HG03432 (cell line): ENCODE data around the gene SLC41A3.

Source experiments
- ATAC-seq: cut with Tn5 transposase; IDR thresholded peaks from one replicate; pipeline ENCODE4 v1.9.1; 2021; ENCODE audit warnings: mild to moderate bottlenecking, moderate library complexity; ENCODE audit not compliant: unreplicated experiment

Gene SLC41A3

GRCh38 chr3:126121074-126121473 is 37.1 kb upstream of the SLC41A3 start:
- no peak for ATAC-seq

- no peak for ATAC-seq
These were observed 36.1 kb upstream of the SLC41A3 start for GRCh38 chr3:126119976-126120375.

- ATAC-seq: no peak
These were observed 35.2 kb upstream of the SLC41A3 start for GRCh38 chr3:126119008-126119675.

- ATAC-seq: no peak
These were observed 34.7 kb upstream of the SLC41A3 start for GRCh38 chr3:126118591-126118990.

- ATAC-seq: no peak
These were observed 33.9 kb upstream of the SLC41A3 start for GRCh38 chr3:126117786-126118185.

DNA sequence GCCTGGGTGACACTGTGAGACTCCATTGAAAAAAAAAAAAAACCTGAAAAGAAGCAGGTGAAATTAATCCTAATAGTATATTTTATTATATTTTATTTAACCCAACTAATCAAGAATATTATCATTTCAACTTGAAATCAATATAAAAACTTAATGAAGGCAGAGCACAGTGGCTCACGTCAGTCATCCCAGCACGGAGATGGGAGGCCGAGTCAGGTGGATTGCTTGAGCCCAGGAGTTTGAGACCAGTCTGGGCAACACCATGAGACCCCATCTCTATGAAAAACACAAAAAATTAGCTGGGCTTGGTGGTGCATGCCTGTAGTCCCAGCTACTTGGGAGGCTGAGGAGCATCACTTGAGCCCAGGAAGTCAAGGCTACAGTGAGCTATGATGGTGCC is 33.3 kb upstream of the SLC41A3 start:
- no peak for ATAC-seq

GRCh38 chr3:126116526-126116925 is 32.6 kb upstream of the SLC41A3 start:
- ATAC-seq: no peak

DNA sequence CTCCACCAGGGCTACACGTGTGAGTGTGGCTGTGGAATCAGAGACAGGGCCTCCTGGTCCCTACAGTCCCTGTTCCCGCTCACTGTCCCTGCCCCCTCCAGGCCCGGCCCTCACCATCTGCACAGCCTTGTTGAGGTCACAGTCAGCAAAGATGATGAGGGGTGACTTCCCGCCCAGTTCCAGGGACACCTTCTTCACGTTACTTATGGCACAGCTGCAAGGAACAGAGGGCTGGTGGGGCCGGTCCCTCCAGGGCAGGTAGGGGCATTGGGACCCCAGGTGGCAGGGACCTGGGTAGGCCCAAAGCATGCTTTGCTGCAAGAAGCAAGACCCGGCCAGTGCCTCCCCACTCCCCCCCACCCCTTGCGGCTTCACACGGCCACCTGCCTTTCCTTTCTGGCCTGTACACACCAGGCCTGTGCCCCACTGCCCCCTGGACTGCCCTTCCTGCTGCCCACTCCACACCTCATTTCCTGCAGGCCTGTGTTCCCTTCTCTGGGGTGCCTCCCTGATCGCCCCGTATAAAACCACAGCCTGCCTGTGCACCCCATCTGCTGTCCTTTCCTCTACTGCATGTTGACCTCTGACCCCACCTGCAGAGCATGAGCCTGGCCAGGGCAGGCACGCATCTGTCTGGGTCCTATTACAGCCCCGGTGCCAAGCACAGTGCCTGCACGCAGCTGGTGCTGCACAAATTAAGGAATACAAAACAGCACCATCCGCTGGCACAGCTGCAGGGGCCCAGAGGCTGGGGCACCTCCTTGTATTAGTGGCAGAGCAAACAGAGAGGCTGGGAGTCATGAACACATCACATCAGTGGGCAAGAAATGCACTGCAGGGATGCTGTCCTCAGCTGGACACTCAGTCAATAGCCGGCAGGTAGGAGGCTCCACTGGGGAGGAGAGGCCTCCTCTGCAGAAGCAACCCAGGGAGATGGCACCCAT is 30.8 kb upstream of the SLC41A3 start:
- no peak for ATAC-seq

DNA sequence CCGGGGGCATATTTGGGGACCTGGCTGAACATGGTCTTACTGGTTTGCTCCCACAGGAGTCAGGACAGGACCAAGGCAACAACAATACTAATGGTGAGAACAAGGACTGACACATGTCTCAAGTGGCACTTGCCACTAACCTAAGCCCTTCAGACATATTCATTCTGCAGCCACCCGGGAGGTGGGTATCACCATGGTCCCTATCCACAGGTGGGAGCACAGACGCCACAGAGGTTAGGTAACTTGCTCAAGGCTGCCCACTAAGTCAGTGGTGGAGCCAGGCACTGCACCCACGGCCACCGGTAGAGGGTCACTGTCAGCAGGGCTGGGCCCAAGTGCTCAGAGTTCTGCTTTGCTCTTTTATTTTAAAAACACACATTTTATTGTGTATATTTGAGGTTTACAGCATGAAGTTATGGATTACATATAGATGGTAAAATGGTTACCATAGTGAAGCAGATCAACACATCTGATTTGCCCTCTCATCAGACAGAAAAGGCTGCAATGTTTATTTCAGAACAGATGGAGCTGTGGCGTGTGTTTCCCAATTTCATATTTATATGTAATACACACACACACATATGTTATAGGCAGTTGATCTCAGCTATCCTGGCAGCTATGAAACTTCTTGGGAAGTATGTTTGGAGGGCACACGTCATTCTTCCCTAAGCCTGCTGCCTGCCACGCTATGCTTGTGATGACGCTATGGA is 30.0 kb upstream of the SLC41A3 start:
- ATAC-seq: no peak

DNA sequence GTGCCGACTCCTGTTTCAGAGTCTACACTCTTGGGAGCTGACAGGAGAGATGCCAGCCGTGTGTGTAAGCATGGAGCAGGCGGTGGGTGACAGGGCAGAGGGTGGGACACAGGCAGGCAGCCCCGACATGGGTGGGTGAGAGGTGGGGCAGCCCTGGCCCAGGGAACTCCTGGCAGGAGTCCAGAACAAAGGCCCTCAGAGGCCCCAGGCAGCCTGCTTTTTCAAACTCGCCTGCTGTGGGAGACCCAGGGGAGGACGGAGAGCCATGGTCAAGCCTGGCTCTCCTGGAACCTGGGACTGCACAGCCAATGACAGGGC is 29.3 kb upstream of the SLC41A3 start:
- ATAC-seq: no peak

- ATAC-seq: no peak
These were observed 28.8 kb upstream of the SLC41A3 start for GRCh38 chr3:126112531-126113237.

DNA sequence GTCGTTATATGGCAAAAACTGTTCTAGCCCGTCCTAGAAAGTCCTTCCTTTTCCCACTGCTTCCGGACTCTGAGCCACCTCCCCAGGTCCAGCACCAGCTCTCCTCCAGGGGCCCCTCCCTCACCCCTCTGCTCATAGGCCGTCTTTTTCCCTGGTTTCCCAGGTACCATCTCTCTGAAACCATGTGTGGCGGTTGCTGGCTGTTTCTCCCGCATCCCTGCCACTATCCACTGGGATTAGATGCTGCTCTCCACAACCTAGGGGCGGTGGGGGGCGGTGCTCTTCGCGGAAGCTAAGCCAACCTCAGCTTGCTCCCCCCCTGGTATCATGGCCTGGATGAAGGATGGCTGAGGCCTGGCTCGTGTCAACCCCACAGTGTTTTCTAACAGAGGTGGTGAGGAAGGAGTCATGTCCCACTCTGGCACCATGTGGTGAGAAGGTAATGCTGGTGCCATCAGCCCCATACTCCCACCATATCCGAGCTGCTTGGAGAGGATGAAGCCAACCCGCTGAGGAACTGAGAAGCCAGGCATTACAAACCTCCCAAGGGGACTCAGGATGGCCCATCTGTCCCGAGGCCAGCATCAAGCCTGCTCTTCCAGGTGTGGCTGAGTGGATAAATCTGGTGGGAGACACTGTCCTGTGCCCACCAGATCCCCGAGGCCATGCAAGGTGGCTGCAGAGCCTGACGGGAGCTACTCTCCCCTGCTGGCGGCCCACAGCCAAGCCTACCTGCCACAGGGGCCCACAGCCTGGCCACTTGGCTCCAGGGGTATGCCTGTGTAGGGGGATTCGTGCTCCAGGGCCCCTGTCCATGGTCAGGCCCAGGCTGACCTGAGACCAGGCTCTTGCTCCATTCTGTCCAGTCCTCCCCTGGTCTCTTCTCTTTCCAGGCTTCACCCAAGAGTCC is 27.9 kb upstream of the SLC41A3 start:
- ATAC-seq: no peak

GRCh38 chr3:126111126-126111551 is 27.2 kb upstream of the SLC41A3 start:
- ATAC-seq: no peak

- no peak for ATAC-seq
These were observed 26.7 kb upstream of the SLC41A3 start for GRCh38 chr3:126110431-126111125.

DNA sequence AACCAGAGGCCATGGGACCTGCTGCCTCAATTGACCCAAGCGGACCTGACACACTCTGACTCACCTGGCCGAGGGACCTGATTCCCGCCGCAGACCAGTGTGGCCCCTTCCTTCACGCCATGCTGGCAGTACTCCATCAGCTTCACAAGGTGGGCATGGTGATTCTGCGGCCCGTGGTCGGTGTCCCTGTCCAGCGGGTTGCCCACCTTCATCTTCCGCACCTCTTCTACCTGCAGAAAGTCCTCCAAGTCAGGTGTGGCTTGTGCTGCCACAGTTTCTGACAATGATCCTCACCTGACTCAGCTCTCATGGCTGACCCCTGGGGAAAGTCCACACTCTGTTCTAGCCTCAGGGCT is 25.9 kb upstream of the SLC41A3 start:
- ATAC-seq: no peak

DNA sequence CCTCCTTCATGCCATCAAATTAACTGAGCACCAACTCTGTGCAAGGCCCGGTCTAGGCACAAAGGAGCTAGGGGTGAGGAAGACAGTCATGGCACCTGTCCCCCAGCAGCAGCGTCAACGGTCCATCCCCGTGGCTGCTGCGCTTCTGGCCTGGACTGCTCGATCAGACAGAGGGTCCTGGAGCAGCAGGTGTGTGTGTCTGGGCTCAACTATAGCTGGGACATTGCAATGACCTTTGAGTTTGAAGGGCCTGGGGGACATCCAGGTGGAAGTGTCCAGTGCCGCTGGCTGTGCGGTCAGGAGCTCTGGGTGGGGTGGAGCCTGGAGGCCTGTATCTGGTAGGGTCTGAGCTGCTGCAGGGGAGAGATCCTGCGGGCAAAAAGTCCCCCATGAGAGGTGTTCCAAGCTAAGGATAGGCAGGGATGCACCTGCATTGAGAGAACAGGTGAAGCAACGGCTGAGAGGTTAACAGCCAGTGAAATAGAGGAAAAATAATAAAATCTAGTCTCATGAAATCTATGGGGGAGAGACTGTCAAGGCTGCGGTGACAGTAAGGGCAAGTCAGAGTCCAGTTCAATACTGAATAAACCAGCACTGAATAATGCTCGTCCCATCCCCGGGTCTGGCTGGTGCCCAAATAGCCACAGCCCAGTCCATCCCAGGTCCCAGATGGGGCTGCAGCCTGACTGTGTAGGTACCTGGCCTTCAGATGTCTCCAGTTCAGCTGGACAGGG is 25.4 kb upstream of the SLC41A3 start:
- no peak for ATAC-seq

- no peak for ATAC-seq
These were observed 24.7 kb upstream of the SLC41A3 start for GRCh38 chr3:126108676-126109050.

GRCh38 chr3:126107957-126108675 is 24.2 kb upstream of the SLC41A3 start:
- ATAC-seq: no peak
